ENCODE results near the gene CNTNAP5. TPM values are rescaled to one million over a fixed set of nuclear protein-coding genes. Genes with fewer than 3 reads are reported as not detected.

CNTNAP5 gene
- total RNA-seq, 1 donor from 2014 or later, result 22.0 TPM

DNA sequence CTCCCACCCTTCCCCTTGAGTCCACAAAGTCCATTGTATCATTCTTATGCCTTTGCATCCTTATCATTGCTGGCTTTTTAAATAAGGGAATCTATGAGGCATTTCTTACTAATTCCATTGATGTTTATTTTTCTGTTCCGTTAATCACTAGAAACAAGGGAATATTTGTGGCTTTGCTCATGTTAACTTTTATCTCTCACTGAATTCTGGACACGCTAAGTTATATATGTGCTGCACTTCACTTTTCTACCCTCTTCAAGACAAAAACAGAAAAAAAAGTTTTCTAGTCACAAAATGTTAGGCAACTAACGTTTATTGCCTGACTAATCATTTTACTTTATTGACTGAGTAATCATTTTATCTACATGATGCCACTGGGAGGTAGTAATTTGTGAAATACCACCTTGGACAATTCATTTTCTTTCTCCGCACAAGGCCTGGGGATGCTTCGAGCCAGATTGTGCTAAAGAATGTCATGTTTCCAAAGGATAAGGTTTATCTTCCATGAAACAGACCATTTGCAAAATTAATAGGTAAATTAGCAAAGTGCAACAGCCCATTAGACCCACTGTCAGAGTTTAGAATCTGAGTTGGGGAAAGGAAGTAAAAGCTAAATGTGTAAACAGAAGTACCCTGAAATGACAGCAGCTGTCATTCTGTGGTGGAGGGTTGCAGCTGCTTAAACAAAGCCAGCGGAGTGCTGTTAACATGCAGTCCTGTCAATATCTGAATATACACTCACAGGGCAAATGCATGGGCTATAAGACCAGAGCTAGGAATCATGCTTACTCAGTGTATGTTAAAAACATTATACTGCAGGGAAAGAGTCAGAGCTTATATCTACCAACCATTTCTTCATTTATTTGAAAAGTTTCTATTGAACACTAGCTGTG lies 658.7 kb downstream of the CNTNAP5 start:
- Mint-ChIP-seq H3K4me3 (ENCODE audit: unreplicated experiment) (no peak overlapping the region), H3K4me1 (ENCODE audit: low read depth, unreplicated experiment) (peaks cover 35% of the 10 kb centered on the region), H3K9me3 (ENCODE audit: unreplicated experiment) (peaks cover 9% of the 10 kb centered on the region), H3K27ac (ENCODE audit: unreplicated experiment) (peak overlapping the region; percentile 95), H3K27me3 (ENCODE audit: unreplicated experiment) (peaks cover 10% of the 10 kb centered on the region), H3K36me3 (ENCODE audit: unreplicated experiment) (no peaks in the 10 kb centered on the region)
- TF ChIP-seq CTCF (IDR thresholded peaks at IDR 0.05; ENCODE audit: partially characterized antibody, unreplicated experiment), result no peak
- peak; percentile 19 for DNase-seq

- Mint-ChIP-seq H3K9me3 (ENCODE audit: unreplicated experiment) (peaks cover 8% of the 10 kb centered on the region), H3K27ac (ENCODE audit: unreplicated experiment) (no peak overlapping the region), H3K4me1 (ENCODE audit: low read depth, unreplicated experiment) (peaks cover 54% of the 10 kb centered on the region), H3K4me3 (ENCODE audit: unreplicated experiment) (no peak overlapping the region), H3K36me3 (ENCODE audit: unreplicated experiment) (peaks cover 23% of the 10 kb centered on the region), H3K27me3 (ENCODE audit: unreplicated experiment) (peaks cover 6% of the 10 kb centered on the region)
- TF ChIP-seq CTCF (IDR thresholded peaks at IDR 0.05; ENCODE audit: partially characterized antibody, unreplicated experiment), result no peak
- DNase-seq, result no peak
Measured at GRCh38 chr2:124689348-124689747, 664.3 kb downstream of the CNTNAP5 start.

DNA sequence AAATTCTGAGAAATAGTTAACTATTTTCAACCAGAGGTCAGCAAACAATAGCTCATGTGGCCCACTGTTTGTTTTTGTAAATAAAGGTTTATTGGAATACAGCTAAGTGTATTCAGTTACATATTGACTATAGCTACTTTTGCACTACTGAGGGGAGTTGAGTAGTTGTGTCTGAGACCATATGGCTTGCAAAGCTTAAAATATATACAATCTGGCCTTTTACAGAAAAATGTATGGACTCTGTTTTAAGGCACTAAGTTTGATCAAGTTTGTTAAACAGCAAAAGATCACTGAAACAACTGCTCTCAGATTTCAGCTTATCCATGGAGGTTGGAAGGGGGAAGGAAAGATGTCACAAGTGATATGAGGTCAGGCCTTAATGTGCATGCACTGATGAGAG lies 667.1 kb downstream of the CNTNAP5 start:
- H3K27me3 Mint-ChIP-seq (ENCODE audit: unreplicated experiment), result peaks cover 3% of the 10 kb centered on the region
- no peak for DNase-seq
- peaks cover 38% of the 10 kb centered on the region for H3K4me1 Mint-ChIP-seq (ENCODE audit: low read depth, unreplicated experiment)
- peaks cover 5% of the 10 kb centered on the region for H3K9me3 Mint-ChIP-seq (ENCODE audit: unreplicated experiment)
- TF ChIP-seq CTCF (IDR thresholded peaks at IDR 0.05; ENCODE audit: partially characterized antibody, unreplicated experiment), result no peak
- peak overlapping the region; percentile 36 for H3K4me3 Mint-ChIP-seq (ENCODE audit: unreplicated experiment)
- peaks cover 23% of the 10 kb centered on the region for H3K36me3 Mint-ChIP-seq (ENCODE audit: unreplicated experiment)
- H3K27ac Mint-ChIP-seq (ENCODE audit: unreplicated experiment), result peak overlapping the region; percentile 79

GRCh38 chr2:124692707-124693106 lies 667.6 kb downstream of the CNTNAP5 start:
- TF ChIP-seq CTCF (IDR thresholded peaks at IDR 0.05; ENCODE audit: partially characterized antibody, unreplicated experiment), result no peak
- Mint-ChIP-seq H3K27me3 (ENCODE audit: unreplicated experiment) (peaks cover 3% of the 10 kb centered on the region), H3K4me3 (ENCODE audit: unreplicated experiment) (peak overlapping the region; percentile 36), H3K9me3 (ENCODE audit: unreplicated experiment) (peaks cover 5% of the 10 kb centered on the region), H3K4me1 (ENCODE audit: low read depth, unreplicated experiment) (peaks cover 38% of the 10 kb centered on the region), H3K36me3 (ENCODE audit: unreplicated experiment) (peaks cover 23% of the 10 kb centered on the region), H3K27ac (ENCODE audit: unreplicated experiment) (peak overlapping the region; percentile 79)
- peak; percentile 27 for DNase-seq

DNA sequence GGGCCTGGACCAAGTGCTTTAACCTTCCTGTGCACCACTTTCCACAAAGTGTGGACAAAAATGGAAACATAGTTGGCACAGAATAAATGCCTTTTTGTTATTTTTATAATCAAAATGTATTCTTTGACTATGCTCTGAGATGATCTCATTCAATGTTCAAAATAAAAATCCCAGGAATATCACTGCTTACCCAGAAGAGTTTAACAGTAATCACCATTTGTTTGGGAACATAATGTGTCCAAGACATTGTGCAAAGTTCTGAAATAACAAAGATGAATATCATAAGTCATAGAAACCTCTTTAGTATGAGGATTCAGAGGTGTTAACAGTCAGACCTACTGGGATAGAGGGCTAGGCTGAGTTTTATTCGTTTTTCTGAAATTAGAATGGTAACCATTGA lies 668.1 kb downstream of the CNTNAP5 start:
- Mint-ChIP-seq H3K4me1 (ENCODE audit: low read depth, unreplicated experiment) (peaks cover 38% of the 10 kb centered on the region), H3K9me3 (ENCODE audit: unreplicated experiment) (peaks cover 5% of the 10 kb centered on the region), H3K27ac (ENCODE audit: unreplicated experiment) (peak overlapping the region; percentile 79), H3K4me3 (ENCODE audit: unreplicated experiment) (no peak overlapping the region), H3K27me3 (ENCODE audit: unreplicated experiment) (peaks cover 3% of the 10 kb centered on the region), H3K36me3 (ENCODE audit: unreplicated experiment) (peaks cover 23% of the 10 kb centered on the region)
- DNase-seq, result no peak
- TF ChIP-seq CTCF (IDR thresholded peaks at IDR 0.05; ENCODE audit: partially characterized antibody, unreplicated experiment), result no peak
